Left lobe of liver (tissue), 2 donors: ENCODE measurements around the gene VPS41. TPM values are rescaled to one million over a fixed set of nuclear protein-coding genes. Genes with fewer than 3 reads are reported as not detected.
"Not testable (repeated sequence)": the region's sequence is repeated elsewhere in the genome, so short reads cannot be mapped to it uniquely, and the experiment has no call there.

ENCODE experiments used
- ATAC-seq: fragments of 200-7000 bp; cut with Tn5 transposase; one replicate; pipeline ENCODE4 v1.9.1; 2020; ENCODE audit warnings: mild to moderate bottlenecking, moderate library complexity
- DNase-seq: peaks from one replicate; pipeline ENCODE4 v3.0.0-alpha.2; 2020; ENCODE audit warnings: low spot score
- total RNA-seq: library from RNA; stranded (reverse); gene quantifications from one replicate; pipeline ENCODE4 v1.2.1, GENCODE V29; 2021
- donor health status: DM: no; HTN: no; CAD: no; lungs with moderate emphysema.
- donor health status: DM: no; HTN: yes; CAD: no.

The VPS41 gene
- total RNA-seq, 1 donor from 2014 or later: 33.9 TPM

DNA sequence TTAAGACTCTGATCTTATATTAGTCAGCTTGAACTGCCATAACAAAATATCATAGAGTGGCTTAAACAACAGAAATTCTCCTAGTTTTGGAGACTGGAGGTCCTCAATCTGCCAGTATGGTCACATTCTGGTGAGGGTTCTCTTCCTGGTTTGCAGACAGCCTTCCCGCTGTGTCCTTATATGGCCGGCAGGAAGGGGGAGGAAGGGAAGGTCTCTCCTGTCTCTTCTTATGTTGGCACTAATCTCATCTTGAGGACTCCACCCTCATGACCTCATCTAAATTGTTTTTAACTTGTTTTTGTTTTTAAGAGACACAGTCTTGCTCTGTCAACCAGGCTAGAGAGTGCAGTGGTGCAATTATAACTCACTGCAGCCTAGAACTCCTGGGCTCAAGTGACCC is 53.1 kb downstream of the VPS41 start:
- DNase-seq (no peak), ATAC-seq (no peak)

DNA sequence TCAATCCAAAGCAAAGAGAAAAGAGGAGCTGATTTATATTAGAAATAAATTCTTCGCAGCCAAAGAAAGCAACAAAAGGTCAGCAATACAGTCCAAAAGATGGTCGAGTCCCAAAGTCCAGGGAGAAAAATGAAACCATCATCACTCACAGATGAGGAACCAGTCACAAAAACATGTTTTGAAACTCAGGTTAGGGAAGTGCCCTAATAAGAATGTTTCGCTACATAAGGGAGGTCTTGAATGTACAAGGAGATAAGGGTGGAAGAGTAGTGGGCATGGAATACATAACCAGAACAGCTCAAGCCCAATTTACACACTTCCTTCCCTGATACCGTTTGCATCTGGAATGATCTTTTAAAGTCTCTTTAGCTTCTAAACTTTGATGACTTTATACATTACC is 53.6 kb downstream of the VPS41 start:
- DNase-seq (no peak), ATAC-seq (peak; percentile 34)

DNA sequence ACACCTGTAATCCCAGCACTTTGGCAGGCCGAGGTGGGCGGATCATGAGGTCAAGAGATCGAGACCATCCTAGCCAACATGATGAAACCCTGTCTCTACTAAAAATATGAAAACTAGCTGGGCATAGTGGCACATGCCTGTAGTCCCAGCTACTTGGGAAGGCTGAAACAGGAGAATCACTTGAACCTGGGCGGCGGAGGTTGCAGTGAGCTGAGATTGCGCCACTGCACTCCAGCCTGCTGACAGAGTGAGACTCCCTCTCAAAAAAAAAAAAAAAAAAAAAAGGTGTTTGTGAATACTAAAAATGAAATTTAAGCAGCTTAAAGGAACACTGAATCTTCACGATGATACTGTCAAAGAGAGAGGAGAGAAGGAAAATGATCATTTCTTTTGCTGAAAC is 54.0 kb downstream of the VPS41 start:
- ATAC-seq, DNase-seq: not testable (repeated sequence)

DNA sequence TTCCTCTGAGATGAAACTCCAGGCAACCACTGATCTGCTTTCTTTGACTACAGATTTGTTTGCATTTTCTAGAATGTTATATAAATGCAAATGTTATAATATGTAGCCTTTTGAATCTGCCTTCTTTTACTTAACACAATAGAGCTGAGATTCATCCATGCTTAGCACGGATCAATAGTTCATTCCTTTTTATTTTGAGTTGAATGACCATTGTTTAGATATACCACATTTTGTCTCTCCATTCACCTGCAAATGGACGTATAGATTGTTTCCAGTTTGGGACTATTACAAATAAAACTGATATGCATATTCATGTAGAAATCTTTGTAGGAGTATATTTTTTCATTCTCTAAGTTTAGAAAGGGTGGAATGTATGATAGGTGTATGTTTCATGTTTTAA is 57.7 kb downstream of the VPS41 start:
- DNase-seq: no peak
- no peak for ATAC-seq

DNA sequence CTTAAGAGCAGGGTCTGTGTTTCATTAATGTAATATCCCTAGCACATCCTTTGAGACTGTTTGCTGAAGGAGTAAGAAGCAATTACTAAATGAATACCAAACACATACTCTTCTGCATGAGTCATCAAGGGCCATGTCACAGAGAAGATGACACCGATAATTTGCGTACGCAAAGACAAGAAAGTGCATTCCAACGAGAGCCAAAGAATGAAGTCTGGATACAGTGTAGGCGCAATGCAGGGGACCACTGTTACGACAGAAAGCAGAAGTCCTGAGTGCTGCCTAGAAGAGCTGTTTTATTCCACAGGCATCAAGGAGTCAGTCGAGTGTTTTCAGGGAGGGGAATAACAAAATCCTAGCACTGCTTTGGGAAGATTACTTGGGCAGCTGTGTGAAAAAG is 62.7 kb downstream of the VPS41 start:
- no peak for DNase-seq
- no peak for ATAC-seq

DNA sequence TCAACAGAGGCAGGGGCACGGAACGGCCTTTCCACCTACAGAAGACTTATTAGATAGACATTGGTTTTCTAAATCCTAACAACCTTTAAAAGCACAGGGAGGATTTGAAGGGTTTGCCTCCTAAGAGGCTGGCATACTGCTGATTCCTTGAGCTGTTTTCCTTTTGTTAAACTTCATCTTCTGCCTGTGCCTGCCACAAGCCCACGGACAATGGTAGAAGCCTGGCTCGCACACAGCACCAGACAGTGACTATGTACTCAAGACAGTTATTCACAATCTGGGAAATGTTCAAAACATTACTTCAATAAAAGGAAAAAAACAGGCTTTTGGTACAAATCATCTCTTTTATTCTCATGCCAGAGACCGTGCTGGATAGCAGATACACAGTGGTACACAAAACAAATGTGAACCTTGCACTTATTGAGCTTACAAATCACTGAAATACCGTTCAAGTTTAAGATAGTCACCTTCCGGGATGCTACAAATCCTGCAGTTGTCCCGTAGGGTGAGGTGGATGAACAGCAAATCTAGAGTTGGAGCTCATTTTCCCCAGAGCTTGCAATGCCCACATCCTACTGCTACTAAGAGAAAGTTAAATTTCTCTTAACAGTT is 63.9 kb downstream of the VPS41 start:
- ATAC-seq (peak; percentile 84), DNase-seq (no peak)

DNA sequence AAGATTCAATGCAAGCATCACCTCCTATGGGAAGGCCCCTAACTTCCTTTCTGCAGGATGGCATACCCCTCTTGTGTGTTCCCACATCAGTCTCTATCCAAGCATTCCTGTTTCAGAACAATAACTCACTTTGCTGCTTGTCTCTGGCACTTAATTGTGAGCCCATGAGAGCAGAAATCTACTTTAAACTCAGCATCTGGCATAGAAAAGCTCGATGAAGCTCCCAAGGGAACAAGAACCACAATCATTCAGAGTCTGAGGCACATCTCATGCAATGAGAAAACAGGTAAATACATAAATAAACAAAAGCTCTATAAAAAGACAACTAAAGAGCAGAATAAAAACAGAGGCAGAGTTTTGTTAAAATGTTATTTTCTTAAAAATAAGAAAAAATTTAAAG is 66.2 kb downstream of the VPS41 start:
- DNase-seq (no peak), ATAC-seq (no peak)

DNA sequence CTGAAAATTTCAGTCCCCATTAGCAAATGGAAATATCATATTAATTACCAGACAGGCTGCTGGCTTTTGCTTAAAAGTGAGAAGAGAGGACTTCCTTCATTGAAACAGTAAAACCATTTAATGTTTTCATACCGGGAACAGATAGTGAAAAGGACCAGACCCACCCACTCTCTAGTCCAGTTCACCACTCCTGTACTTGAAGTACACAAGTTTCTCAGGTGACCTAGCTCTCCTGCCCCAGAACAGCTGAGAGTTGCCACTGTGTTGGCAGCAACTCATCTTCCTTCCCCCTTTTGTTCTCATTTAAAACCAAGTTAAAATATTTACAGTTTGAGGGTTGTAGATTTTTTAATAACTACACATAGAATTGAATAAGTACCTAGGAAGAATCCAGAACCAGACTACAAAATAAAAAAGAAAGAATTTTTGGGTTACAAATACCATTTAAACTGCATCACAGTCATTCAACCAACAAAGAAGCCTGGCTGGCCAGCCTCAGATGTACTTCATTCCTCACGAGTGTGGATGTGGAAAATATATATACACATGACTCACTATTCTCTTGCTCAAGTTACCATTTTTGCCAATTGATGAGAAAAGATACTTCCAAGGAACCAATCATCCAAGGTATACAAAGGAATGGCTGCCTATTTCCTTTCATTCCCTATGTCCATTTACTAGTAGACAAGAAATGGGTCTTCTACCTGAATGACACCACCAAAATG is 68.1 kb downstream of the VPS41 start:
- ATAC-seq: no peak

DNA sequence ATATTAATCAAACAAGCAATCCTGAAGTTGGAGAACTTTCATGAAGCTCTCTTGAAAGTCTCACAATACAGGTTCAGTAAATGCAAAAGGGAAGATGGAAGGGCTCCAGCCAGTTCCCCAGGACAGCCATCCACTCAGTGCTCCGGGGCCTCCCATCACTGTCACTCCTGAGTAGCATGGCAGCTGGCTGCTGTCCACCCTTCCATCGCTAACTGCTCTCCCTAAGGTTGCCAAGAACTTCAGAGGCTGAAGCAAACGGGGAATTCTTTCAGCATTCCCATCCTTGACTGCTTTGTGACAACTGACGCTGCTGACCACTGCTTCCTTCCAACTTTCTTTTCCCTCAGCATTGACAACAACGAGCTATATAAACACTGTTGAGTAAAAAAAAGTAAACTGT is 69.1 kb downstream of the VPS41 start:
- no peak for ATAC-seq
- DNase-seq: no peak

More for the DNA sequence above, 68.1 kb downstream of the VPS41 start:
- DNase-seq: no peak

DNA sequence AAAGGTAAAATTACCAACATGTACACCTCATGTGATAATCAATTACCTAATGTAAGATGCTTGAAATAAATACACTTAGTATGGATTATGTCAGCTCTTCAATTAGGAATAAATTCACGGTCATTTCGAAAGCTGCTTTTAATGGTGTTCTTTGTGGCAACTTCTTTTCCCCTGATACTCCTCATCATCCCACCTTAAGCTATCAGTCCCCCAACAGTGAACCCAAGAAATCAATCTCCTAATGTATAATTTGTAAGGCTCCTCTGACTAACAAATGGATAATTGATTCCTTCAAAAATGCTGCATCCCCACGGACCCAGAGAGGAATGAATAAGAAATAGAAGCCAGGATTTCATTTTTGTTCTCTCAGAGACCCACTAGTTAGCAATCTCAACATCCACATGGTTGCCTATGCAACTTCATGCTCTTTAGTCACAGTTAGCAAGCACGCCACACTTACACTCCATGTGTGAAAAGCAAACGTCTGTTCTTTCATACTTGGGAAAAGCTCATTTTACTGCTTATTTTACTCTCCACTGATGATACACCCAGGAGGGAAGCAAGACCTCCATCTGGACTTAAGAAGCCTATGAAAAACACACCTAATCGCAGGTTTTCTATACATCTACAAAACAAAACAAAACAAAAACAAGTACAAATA is 70.1 kb downstream of the VPS41 start:
- ATAC-seq (no peak), DNase-seq (no peak)

DNA sequence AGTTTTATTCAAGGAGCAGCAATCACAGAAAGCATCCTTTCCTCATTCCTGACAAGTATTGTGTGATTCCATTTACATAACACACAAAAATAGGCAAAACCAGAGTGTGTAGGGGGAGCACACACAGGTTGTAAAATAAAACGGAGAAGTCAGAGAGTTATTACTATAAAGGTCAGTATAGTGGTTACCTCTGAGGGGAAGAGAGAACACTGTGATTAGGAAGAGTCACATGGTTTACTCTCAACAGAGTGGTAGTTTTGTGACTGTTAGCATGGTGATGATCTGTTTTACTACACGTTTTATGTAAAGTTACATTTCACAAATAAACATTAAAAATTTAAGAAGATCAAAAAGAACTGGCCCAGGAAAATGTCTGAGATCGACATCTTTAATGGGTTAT is 74.6 kb downstream of the VPS41 start:
- ATAC-seq (no peak), DNase-seq (no peak)

DNA sequence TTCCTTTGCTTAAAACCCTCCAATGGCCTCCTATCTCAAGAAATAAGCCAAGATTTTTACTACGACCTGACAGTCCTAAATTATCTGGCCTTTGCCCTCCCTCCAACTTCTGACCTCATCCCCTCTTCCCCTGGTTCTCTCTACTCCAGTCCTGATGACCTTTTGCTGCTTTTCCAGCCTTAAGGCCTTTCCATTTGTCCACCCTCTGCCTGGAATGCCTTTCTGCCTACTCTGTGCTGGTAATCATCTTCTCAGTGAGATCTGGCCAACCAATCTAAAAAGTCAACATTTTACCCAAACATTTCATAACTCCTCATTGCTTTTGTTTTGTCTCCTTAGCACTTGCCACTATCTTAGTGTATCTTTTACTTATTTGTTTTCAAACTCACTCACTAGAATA is 75.7 kb downstream of the VPS41 start:
- ATAC-seq: peak; percentile 12
- DNase-seq: no peak

DNA sequence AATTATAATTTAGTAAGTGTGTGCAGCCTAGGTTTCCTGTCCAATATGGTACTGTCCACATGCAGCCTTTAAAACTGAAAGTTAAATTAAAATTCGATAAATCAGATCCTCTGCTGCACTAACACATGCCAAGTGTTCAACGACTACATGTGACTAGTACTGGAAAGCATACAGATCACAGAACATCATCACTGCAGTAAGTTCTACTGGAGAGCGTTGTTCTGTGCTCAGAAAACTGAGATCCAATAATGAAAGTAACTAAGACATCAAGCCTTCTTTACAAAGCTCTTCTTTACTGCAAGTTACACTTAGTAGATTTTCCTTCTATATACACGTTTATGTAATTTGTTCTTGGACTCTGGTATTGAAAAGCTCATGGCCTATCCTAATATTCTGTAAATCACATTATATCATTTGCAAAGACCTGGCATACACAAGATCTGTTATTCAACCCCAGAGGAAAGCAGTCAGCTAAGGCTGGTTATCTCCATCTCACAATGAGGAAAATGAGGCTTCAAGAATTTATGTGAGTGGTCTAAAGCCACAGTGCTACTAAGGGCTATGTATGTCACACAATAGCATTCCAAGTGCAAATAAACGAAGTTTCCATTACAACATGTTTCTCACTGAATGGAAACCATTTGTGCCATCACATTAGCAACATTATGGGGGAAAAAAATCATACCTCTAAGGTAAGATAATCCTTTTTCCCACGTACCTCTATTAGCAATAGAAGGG is 77.6 kb downstream of the VPS41 start:
- DNase-seq (no peak), ATAC-seq (peak; percentile 90)

DNA sequence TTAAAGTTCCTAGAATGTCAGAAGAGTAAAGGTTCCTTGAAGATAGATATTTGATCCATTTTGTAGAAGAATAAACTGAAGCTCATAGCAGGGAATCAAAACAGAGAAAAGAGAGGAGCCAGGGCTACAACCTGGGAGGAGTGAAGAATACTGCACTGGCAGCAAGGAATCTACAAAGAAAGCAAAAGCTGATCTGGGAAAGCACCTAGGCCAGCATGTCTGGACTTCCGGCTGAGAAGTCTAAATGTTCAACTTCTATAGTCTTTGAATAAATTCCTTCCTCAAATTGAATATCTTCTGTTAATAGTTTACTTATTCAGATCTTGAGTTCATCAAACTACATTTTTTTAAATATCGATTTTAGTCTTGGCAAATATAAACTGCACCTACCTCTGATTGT is 78.2 kb downstream of the VPS41 start:
- peak; percentile 56 for ATAC-seq
- no peak for DNase-seq

DNA sequence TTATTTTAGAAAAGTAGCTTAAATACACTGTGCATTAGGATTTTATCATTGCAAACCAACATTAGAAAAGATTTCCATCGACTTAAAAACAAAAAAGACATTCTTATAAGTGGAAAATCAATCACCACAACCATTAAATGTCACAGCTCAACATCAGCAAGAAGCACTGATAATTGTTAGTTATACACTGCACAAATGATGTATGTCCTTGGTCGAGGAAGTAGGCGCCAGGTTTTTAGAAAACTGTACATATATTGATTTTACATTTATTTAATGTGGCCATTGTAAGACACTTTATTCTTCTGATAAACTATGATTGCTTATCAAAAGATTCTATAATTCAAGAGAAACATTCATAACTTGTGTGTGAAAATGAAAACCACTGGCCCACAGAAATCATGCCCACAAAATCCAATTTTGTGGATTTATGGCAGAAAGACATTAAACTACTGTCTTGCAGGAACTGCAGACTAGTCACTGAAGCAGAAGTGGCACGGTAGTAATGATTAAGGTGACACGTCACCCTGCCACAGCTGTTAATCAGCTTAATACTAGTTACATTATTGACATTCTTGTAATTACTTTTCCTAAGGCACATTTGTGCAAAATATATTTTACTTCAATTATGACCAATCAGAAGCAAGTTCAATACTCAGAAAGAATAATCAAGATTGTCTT is 79.4 kb downstream of the VPS41 start:
- DNase-seq (no peak), ATAC-seq (no peak)

DNA sequence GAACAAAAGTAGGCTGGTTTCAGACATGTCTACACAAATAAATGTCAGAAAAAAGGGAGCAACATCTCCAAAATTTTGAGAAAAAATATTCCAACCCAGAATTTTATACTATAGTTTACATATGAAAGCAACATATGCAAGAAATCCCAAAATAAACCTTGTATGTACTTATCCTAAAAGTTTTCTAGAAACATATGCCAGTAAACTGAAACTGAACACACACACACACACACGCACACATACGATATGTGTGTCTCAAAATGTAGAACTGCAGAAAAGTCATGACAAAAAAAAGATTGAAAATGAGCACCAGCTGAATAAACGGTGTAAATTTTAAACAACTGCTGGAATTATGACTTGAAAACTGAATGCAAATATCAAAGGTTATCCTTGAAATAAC is 81.0 kb downstream of the VPS41 start:
- no peak for ATAC-seq
- DNase-seq: no peak

DNA sequence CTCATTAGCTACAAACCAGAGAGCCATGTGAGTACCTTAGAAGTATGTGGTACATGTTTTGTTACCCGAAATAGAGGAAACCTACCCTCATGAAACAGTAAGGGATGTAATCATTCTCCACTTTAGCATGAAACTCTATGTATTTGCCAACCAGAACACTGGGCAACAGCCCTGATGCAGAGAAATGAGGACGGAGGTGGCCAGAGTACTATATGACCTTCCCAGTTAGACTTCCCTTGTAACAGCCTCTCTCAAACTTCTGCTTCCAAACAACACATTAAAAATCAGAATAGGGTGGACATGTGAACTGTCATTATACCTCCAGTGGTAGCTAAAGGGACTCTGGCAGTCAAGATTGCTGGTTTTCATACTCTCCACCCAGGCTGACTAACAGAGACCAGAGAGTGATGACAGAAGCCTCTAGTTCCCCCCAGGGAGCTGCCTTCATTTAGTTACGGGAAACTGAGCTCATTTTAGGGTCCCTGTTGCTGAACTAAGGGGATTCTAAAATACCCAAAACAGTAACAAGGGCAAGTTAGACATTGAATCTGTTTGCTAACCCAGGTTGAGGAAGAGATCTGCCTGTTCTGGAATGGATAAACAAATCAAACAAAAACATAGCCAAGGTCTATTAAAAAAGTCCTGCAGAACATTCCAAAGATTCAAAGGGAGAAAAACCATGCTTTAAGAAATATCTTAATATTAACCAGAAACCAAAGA is 83.1 kb downstream of the VPS41 start:
- ATAC-seq (peak; percentile 75), DNase-seq (no peak)

DNA sequence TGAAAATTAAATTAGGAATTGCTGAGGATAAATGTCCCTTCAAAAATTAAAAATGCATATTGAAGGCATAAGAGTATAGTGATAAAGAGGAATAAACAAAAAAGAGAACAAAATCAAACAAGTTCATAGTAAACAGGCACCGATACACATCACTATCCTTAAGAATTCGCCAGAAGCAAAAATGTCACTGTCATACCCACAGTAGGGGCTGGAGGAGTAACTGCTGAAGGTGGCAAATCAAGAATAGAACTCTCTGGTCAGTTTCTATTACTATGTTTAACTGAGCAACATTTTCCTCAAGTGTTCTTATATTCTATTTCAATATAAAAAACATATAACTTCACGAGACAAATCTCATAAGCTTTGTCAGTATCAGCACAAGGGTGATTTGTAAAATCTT is 84.0 kb downstream of the VPS41 start:
- ATAC-seq: no peak
- no peak for DNase-seq

DNA sequence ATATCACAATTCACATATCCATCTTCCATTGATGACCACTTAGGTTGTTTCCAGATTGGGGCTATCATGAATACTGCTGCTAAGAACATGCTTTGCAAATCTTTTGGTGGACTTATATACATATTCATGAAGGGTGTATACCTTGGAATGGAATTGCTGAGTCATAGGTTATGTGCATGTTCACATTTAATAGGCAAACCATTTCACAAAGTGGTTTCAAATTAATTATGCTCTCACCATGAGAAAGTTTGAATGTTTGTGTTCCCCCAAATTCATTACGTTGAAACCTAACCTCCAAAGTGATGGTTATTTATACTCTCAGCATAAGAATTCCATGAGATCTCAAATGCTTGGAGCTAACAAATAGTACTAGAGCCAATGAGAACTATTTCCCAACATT is 86.4 kb downstream of the VPS41 start:
- DNase-seq (no peak), ATAC-seq (no peak)

DNA sequence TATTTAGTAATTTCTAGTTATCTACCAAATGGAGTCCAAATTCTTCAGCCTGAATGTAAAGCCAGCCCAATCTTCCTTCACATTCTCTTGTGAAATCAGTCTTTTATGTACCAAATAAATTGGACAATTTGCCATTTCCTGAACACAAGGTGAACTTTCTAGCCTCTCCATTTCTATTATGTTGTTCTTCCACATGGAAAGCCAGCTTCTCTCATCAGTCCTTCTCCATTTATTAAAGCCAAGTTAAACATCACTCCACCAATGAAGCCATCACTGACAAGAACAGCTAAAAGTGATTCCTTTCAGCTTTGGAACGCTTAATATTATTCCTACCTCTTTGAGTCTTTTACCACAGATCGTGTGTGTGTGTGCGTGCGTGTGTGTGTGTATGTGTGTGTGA is 88.4 kb downstream of the VPS41 start:
- no peak for ATAC-seq
- DNase-seq: no peak
